Measurements from ENCODE around the gene PAXX.
"Not testable (repeated sequence)": the region's sequence is repeated elsewhere in the genome, so short reads cannot be mapped to it uniquely, and the experiment has no call there.

Gene PAXX

DNA sequence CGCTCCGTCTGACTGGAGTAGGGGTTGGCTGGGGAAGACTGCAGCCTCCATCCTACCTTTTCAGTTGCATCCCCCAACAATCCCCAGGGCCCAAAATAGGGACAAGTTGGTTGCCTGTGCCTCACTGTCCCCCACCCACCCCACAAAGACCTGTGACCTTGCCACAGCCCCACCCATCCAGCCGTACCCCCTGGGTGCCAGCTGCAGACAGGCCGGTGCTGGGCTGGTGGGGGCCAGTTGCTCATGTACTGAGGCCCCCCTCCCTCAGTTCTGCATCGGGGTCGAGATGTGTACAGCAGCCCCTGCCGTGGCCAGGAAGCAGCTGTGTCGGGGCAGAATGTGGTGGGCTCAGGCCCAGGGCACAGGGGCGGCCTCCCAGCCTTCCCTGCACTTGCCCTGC lies 9.1 kb upstream of the PAXX start:
- no peak for DNase-seq

DNA sequence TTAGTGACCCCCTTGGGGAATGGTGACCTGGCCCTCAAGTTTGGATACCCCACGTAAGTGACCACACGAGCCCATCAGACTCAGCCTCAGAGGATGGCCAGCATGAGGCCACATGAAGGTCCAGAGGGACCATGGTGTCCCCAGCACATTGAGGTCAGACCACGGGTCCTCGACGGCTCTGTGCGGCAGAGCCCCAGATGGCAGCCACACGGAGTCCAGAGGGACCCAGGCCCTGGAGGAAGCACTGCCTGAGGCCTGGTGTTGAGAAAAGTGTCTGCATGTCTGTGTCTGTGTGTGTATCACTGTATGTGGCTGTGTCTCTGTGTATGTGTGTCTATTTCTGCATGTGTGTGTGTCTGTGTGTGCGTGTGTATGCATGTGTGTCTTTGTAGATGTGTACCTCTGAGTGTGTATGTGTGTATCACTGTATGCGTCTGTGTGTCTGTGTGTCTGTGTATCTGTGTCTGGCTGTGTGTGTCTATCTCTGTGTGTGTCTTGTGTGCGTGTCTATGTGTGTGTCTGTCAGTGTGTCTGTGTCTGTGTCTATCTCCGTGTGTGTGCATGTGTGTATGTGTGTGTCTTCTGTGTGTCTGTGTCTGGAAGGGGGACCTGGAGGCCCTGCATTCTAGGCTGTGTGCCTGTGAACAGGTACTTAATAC lies 8.4 kb upstream of the PAXX start:
- DNase-seq = no peak

DNA sequence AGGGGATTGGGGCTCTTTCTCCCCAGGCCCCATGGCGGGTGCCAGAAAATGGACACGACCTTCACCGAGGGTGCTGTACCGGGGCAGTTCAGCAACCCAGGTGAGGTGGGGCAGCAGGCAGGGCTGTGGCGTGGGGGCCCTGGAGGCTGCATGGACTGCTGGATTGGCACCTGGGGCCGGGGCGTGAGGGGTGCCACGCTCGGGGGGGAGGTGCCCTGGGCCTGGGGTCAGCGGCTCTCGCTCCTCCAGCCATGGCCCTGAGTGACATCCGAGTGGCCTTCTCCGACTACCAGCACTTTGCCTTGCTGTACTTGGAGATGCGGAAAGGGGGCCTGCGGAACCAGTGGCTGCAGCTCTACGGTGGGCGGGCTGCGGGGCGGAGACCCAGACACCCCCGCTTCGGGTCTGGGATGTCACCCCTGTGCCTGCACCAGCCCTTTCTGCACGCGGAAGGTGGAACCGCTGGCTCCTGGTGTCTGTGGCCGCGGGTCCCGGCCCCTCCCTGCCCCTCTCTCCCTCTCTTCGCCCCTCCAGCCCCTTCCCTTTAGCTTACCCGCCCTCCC lies 7.7 kb upstream of the PAXX start:
- DNase-seq = no peak

DNA sequence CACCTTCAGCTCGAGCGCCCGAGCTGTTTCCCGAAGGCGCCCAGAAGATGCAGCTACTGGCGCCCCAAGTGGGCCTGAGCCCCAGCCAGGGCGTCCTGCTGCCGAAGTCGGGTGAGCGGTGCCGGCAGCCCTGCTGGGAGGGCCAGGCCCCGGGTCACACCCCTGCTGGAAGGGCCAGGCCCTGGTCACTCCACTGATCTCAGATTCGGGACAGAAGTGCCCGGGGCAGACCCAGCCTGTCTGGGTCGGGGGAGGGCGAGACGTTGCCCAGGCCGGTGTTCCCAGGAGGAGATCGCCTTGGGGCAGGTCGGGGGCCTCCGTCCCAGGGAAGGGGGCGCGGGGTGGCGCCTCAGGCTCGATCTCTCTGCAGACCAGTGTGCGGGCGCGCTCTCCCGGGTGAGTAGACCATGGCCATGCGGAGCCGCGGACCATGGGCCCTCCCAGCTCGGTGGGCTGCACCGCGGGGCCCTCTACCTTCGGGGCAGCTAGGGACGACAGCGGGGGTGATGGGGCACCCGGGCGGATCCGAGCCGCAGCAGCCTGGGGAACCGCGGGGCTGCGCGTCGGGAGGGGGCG lies 7.1 kb upstream of the PAXX start:
- DNase-seq = peak; percentile 34

GRCh38 chr9:136985853-136986252 lies 6.4 kb upstream of the PAXX start:
- no peak for DNase-seq

DNA sequence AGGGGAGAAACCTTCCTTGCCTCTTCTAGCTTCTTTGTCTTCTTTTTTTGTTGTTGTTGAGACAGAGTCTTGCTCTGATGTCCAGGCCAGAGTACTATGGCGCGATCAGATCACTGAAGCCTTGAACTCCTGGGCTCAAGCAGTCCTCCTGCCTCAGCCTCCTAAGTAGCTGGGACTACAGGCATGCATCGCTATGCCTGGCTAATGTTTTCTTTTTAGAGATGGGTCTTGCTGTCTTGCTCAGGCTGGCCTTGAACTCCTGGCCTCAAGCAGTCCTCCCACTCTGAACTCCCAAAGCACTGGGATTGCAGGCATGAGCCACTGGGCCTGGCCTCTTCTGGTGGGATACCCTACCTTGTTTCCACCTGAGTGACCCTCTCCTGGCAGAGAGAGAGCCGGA lies 3.4 kb upstream of the PAXX start:
- no peak for DNase-seq

DNA sequence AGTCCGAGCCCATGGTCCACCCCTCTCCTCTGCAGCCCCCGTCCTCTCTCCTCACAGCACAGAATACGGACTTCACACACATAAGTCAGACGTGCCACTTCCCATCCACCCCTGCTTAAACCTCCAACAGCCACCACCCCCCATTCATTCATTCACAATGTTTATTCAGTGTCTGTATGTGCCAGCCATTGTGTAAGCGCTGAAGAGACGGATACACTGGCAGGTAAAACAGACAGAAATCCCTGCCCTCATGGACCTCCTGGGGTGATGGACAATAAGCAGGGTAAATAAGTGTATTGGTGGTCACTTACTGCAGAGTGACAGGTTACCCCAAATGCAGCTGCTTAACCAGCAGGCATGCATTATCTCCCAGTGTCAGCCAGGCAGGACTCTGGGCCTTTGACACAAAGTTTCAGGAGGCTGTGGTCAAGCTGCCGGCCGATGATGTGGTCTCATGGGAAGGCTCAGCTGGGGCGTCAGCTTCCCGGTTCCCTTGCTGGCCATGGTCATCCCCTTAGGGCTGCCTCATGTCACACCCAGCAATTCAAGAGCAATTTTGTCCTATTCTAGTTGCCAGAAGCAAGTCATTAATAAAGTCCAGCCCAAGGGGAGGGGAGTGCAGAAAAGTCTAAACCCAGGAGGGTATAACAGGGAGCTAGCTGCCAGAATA lies 1.8 kb upstream of the PAXX start:
- DNase-seq = no peak

GRCh38 chr9:136992819-136993369 lies 672 bp downstream of the PAXX start:
- no peak for DNase-seq

DNA sequence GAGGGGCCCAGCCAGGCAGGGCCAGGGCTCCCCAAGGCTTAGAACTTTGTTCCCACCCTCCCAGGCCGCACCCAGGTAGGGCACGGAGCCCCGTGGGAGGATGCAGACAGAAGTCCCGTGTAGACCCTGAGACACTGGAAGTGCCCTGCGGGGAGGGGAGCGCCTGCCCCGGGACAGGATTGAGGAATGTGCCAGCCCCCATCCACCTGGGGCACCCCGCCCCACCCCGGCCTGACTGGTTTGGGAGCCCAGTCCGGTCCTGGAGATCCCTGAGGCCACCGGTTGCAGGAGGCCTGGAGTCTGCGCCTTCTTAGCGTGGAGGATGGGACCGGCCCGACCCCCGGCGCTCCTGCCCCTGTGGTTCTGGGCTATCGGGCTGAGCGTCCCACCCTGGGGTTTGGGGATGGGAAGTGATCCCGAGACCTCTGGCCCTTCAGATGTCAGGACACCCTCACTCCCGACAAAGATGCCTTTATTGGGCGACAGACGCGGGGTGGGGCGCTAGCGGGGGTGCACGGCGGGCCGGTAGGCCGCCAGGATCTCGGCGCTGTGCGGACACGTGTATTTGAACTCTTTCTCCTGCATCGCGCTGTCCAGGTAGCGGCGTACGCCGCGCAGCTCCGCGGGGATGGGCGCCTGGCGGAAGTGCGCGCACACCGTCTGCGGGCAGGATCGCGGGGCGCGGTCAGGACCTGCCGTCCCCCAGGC lies 2.1 kb downstream of the PAXX start:
- DNase-seq = no peak

- DNase-seq = no peak
Measured at GRCh38 chr9:136994888-136995230, 2.6 kb downstream of the PAXX start.

GRCh38 chr9:136995362-136995761 lies 3.1 kb downstream of the PAXX start:
- DNase-seq = no peak

- DNase-seq = no peak
Measured at GRCh38 chr9:136995772-136996311, 3.6 kb downstream of the PAXX start.

GRCh38 chr9:136996361-136997292 lies 4.4 kb downstream of the PAXX start, which contains the start of gene CLIC3:
TSS of gene CLIC3 (minus strand) at chr9:136996568. CDS start at chr9:136996543, 25 bp downstream.
- no peak for DNase-seq

- no peak for DNase-seq
Measured at GRCh38 chr9:136997371-136997770, 5.1 kb downstream of the PAXX start.

DNA sequence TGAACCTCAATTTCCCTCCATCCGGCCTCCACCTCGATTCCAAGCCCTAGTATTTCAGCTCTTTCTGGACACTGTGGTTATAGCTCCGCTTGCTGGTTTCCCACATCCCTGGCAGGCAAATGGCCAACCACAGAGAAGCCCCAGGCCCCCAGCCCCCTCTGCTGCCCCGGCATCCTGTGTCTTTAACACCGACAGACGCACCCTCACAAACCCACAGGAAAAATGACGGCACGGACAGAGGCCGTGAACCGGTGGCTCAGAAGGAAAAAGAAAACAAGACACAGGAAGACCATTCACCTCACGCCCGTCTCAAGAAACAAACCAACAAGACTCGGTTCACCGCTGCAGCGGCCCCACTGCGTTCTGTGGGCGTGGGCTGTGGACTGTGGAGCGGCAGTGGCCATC lies 5.6 kb downstream of the PAXX start:
- DNase-seq = no peak

- no peak for DNase-seq
Measured at GRCh38 chr9:137000177-137000930, 8.1 kb downstream of the PAXX start.

DNA sequence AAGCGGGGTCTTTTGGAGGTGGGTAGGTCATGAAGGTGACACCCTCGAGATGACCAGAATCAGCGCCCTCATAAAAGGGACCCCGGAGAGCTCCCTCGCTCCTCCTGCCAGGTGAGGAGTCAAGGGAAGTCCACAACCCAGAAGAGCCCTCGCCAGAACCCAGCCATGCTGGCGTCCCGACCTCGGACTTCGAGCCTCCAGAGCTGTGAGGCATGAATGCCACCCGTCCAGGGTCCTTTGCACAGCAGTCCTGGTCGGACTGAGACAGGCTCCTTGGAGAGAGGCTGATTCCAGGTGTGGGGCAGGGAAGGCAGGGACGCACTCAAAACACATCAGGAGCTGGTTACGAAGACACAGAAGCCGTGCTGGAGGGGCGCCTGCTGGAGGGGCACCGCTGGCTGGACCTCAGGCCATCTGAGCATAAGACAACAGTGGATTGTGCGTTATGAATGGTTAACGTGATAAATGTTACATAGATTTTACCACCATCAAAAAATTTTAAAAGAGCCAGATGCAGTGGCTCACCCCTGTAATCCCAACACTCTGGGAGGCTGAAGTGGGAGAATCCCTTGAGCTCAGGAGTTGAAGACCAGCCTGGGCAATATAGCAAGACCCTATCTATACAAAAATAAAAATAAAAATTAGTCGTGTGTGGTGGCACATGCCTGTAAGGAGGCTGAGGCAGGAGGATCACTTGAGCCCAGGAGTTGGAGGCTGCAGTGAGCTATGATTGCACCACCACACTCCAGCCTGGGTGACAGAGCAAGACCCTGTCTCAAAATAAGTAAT lies 9.8 kb downstream of the PAXX start:
- no peak for DNase-seq

DNA sequence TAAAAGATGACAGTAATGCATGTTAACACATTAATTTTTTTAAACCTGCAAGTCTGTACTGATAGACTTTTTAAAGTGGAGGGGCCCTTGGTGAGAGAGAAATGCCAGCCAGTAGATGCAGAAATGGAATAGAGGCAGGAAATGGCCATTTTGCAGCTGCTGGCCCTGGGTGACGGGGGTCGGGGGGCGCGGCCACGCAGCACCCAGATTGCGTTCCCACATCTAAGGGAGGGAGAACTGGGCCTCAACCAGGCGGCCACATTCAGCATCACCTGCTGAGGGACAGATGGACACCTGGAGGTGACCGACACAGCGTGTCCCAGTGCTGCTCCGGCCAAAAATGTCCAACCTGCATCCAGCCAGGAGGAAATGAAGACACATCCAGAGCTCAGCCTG lies 10.4 kb downstream of the PAXX start:
- no peak for DNase-seq

DNA sequence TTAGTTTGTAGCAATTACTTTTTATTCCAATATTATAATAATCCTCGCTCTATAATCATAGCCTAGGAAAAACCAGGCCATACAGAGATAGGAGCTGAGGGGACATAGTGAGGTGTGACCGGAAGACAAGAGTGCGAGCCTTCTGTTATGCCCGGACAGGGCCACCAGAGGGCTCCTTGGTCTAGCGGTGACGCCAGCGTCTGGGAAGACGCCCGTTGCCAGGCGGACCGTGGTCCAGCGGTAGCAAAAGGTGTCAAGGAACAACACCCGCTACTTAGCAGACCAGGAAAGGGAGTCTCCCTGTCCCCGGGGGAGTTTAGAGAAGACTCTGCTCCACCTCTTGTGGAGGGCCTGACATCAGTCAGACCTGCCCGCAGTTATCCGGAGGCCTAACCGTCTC lies 12.1 kb downstream of the PAXX start:
- not testable (repeated sequence) for DNase-seq

All from eye (tissue), 1 donor.